NOMO-1 (cell line): Measurements from ENCODE around the gene PARP6.
"Not testable (repeated sequence)": the region's sequence is repeated elsewhere in the genome, so short reads cannot be mapped to it uniquely, and the experiment has no call there.

ENCODE experiments used
- DNase-seq, 2 experiments: peaks; one replicate each; lab custom pipeline; 2025; ENCODE audit not compliant: unreplicated experiment in 2 of 2; lab: John Stamatoyannopoulos, UW

PARP6 gene

DNA sequence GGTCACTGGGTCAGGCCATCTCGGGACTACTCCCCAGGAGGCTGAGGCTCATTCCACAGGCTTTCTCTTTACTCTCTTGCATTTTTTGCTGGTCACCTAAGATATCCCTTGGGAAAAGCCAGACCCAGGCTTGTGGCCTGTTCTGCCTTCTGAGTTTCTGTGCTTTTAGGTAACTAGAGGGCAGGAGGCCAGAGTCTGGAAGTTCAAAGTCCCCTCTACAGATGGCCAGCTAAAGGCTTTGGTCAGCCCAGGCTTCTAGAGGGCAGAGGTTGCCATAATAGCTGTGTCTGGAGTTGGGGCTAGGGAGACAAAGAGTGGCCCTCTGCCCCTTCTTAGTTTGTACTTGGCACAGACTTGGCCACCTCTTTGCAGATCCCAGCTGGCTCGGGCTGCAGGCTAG, 8.4 kb upstream of the PARP6 start:
- no peak for DNase-seq

DNA sequence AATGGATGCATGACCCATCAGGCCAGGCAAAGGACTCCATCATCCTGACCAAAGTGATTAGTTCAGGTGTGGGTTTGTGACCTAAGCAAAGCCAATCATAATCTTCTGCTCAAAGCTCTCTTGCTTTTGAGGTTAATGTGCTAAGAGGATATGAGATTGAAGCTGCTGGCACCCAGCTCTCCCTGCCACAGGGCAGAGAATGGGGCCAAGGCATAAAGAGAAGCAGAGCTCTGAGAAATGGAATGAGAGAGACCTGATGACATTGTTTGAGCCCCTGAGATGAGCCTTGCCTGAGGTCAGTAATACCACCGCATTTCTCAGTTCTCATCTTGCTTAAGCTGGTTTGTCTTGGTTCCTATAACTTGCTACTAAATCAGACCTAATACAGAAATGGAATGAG, 6.4 kb upstream of the PARP6 start:
- DNase-seq = no peak

DNA sequence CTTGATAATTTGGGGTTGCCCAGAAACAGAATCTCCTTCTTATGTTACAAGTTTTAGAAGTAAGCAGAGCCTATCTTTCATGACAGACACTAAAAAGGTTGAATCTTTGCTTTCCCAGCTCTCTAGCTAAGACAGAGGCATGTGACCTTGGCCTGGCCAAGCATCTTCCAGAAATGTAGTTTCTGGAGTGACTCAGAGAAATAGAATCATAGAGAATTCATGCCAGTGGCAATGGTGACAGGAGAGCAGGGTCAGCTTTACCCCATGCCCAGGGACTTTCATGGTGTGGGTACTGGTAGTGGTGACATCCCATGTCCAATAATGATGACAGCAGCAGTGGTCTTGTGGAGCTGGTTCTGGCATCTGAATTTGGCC, 4.0 kb upstream of the PARP6 start:
- no peak for DNase-seq

DNA sequence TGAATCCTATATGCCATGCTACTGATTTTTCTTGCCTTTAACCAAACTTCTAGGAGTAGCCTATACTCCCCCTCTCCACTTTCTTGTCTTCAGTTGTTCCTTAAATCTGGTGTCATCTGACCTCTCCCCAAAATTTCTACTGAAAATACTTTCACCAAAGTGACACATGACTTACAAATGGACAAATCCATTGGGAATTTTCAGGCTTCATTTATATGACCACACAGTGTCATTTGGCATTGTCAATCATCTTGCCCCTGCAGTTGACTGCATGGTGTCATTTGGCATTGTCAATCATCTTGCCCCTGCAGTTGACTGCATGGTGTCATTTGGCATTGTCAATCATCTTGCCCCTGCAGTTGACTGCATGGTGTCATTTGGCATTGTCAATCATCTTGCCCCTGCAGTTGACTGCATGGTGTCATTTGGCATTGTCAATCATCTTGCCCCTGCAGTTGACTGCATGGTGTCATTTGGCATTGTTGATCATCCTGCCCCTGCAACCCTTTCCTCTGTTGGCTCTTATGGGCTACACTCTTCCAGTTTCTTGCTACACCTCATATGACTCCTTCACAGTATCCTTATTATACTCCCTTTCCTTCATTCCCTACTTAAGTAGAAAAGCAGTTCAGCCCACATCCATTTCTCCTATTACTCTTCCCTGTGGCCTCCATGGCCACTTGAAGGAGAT, 3.4 kb upstream of the PARP6 start:
- not testable (repeated sequence) for DNase-seq

DNA sequence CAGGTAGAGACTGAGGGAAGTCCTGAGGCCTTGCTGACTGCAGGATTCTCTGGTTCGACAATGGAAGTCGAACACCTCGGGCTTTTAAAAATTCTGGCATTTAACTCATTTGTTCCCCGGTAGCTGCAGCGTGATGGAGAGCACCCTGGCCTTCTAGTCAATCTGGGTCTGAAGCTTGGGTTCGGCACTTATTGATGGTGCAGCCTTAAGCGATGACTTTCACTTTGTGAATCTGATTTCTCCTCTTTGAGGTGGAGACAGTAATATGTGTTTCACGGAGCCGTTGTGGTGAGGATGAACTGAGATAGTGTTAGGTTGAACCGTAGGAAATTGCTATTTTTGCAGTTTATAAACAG, 621 bp upstream of the PARP6 start:
- no peak for DNase-seq

DNA sequence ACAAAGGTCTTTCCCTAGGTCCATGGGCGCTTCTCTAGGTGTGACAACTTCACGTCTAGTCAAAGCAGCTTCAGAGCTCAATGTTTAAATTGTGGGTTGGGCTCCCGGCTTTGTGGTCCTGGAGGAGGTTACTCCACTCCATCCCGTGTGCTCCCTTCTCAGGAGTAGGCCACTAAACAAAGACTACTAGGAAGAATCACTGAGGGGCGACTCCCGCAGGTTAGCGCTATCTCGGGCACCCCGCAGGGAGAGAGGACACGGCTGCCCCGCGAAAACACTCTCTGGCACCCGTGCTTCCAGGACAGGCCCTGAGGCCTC, 500 bp downstream of the PARP6 start:
- no peak for DNase-seq

DNA sequence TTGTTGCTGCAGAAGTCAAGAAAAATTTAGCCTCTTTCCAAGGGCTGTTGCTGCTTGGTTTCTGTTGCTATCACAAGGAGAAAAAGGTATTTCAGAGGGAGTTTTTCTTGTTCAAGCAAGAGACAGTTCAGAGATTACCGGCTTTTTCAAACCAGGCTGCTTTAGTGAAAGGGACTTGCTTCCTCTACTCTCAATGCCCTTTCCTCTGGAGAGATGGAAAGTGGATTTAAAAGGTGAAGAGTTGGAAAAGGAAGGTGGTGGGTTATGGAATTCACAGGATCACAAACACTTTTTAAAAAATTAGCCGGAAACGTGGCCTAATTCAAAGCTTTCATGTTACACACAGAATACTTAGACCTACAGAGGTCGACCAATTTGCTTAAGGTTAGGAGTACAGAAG, 1.1 kb downstream of the PARP6 start:
- DNase-seq = no peak

DNA sequence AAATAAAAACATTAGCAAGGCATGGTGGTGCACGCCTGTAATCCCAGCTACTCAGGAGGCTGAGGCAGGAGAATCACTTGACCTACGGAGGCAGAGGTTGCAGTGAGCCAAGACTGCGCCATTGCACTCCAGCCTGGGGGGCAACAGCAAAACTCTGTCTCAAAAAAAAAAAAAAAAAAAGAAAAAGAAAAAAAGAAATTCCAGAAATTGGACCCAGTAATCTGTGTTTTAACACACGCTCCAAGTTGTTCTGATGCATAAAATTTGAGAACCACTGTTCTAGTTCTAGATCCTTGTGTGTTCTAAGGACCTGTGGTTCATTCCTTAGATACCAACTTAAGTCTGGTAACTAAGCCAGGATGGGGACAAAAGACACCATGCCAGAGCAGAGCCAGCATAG, 2.6 kb downstream of the PARP6 start:
- DNase-seq = no peak

DNA sequence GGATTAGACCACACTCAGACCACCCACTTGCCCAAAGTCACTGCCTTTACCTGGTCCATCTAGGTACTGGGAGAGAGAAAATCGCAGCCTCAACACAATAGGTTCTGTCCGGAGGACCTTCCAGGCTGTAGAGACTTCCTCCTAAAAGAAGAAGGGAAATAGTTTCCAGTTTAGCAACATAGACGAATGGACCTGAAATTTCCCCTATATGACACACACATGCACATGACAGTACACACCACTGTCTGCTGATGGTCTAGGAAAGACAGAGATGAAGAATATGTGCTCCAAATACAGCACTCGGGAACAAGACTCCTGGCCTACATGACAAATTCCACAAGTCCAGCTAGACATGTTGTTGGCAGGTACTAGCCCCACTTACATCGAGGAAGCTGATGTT, 7.3 kb downstream of the PARP6 start:
- DNase-seq = no peak

DNA sequence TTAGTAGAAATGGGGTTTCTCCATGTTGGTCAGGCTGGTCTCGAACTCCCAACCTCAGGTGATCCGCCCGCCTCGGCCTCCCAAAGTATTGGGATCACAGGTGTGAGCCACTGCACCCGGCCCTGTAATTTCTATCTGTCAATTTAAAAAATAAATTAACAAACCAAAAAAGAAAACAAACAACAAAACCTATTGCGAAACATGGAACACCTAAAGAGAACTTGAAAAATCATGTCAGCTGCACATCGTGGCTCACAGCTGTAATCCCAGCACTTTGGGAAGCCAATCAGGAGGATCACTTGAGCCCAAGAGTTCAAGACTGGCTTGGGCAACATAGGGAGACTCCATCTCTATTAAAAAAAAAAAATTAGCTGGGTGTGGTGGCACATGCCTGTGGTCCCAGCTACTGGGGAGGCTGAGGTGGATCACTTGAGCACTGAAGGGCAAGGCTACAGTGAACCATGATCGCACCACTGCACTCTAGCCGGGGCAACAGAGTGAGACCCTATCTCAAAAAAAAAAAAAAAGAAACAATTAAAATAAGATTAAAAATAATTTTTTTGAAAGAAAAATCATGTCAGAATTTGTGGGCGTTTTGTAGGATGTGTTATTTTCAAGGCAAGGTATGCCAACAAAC, 19.6 kb downstream of the PARP6 start:
- DNase-seq = no peak

DNA sequence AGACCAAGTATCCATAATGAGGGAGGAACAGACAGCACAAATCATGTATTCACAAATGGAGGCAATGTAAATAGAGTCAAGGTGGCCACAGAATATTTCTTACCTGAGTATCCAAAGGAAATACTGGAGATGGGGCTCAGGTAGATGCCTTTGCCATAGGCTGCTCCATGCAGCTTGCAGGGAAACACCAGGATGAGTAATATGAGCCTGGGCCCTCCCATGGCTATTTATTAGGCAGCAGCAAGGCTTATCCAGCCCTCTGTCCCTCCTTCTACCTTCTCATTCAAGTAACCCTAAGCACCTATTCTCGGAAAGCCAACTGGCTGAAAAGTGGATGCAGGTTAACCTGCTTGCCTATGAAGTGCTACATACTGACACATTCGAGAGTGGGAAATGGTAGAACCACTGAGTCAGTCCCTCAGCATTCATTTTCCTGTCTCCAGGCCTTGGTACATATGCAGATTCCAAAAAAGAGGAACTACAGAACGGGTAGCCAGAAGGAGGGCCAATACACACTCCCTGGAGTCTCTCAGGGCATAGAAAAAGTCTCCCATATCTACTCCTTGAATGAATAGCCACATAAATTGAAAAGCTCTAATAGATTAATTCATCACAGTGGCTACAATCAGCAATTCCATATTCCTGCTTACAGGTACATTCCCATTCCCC, 23.1 kb downstream of the PARP6 start:
- DNase-seq = no peak

DNA sequence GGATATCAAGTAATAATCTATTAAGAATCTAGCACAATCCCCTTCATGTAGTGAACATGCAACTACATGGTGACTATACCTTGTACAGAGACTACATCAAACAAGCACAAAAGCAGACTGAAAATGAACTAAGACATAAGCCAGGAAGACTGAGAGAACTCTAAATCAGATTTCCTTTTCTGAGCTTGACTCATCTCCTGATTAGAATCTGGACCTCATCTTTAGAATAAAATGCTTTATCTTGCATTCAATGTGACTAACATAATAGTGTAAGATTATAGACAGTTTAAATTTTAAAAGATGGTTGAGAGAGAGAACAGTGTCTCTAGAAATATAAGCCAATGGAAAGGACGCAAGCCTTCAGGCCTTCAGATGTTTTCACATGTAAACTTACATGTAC, 23.8 kb downstream of the PARP6 start:
- DNase-seq = no peak

DNA sequence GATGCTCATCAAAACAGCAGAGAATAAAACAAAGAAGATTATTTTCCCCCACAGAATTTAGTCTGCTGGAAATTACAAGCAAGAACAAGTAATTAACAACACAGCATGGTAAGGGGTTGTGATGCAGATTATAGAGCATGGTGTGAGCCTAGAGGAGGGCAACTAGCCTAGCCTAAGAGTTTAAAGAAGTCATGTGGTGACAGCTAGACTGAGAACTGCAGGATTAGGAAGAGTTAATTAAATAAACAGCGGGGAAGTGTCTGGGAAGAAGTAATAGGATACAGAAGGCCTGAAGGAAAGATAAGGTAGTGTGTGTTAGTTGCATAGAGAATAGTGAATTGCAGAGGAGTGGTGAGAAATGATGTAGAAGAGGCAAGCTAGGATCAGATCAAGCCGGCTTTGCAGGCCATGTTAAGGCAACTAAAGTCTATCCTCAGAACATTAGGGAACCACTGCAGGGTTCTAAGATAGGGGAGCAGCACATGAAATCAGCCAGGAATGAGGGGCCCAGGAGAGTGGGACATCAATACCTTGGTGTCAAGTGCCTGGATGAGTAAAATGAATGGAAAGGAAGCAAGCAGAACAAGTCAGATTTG, 29.5 kb downstream of the PARP6 start:
- DNase-seq = no peak

DNA sequence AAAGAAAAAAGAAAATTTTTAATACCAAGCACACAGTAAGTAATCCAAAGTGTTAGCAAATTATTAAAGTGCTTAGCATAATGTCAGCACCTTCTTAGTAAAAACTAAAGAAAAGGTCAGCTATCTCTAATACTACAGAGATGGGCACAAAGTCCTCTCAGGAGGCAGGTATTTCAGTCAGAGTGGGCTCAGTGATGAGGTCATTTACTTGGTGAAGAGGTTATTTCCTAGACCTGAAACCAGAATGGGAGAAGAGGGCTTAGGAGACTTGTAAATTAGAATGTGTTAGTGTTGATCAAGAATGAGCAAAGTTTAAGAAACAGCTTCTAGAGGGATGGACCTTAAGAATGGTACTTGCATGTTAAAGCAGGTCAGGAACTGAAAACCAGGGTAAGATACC, 32.7 kb downstream of the PARP6 start:
- no peak for DNase-seq

DNA sequence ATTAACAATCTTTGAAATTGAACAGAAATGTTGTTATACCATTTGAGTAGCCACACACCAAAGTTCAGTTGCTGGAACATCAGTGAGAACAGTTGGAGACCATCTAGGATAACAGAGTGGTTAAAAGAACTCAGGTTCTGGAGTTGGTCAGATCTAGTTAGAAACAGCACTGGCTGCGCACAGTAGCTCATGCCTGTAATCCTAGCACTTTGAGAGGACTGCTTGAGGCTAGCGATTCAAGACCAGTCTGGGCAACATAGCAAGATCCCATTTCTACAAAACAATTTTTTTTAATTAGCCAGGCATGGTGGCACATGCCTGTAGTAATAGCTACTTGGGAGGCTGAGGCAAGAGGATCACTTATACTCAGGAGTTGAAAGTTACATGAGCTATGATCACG, 33.8 kb downstream of the PARP6 start:
- no peak for DNase-seq

DNA sequence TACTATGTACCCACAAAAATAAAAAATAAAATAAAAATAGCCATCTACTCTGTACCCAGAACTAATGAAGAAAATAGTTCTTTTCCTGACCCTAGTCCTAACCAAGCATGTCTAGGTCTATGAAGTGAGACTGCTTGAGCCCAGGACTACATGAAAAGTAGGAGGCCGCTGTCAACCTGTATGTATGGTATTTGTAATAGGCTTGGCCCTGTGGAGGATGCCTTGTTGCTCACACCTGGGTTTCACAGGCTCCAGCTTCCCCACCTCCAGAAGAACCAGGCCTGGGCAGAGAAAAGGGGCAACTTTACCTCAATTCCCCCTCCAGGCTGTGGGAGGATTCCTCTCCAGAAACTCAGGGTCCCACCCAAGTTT, 34.5 kb downstream of the PARP6 start:
- no peak for DNase-seq

DNA sequence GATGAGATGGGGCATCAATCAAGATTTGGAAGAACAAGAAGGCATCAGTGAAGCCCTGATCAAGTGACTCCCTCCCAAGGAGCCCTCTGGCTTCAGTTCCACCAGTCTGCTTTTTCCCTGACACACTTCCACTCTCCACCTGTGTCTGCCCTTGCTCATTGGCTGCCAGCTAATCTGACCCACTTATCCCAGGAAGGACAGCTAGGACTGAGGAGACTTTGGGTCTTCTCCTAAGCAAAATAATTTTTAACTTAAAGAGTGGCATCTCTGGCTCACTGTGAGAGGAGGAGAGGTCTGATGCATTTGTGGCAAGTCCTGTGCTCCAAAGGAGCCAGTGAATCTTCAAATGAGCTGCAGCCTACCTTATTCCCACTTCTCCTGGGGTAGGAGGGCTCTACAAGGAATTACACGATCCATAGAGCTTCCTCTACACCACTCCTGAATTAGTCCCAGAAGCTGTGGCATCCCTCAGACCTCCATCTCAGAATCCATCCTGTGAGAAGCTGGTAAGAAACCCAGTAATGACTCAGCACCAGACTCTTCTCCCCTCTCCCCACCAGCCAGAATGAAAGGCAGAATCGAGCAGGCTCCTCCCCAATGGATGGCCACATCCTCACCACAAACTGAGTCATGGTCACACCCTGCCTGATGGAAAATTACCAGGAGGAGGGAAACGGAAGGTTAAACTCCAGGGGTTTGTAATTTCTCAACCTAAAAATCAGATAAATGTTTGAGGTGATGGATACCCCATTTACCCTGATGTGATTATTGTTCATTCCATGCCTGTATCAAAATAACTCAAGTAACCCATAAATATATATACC, 35.1 kb downstream of the PARP6 start:
- peak; percentile 86 to 95 for DNase-seq

DNA sequence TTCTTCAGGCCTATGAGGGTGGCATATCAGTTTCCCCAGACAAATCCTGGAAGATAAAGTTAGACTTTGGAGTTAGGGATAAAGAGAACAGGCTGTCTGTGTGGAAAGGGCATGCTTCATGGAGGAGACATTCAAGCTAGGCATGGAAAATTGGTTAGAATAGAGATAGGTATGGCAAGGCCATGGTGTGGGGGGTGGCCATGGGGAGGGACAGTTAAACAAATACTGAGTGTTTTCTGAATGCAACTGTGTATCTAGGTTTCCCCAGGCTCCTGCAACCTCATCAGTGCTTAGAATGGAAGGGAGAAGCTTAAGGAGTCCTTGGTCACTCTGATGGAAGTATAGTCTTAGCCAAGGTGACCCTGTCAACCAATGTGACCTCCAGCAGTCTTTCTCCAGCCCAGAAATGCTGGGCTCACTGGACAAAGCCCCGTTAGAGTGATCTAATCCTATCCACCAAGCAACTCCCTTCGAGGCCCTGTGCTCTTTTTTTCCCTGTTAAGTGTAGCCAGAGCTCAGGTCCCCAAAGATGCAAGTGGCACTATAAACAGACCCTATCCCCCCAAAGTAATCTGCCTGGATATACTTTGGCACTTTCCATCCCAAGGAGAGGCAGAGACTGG, 35.9 kb downstream of the PARP6 start:
- no peak for DNase-seq

DNA sequence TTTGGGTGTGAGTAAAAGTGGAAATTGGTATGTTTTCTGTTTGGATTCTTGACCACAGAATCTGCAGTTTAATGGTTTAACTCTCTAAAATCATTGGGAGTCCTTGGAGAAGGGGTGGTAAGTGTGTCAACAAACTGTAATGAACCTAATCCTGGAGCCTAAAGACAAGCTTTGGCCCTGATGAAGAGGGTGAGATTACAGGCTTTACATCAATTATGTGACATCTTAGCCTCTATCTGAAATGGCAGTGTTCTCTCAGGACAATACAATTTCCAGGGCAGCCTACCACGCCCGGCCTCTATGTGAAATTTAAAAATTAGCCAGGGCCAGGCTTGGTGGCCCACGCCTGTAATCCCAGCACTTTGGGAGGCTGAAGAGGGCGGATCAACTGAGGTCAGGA, 37.1 kb downstream of the PARP6 start:
- DNase-seq = no peak

DNA sequence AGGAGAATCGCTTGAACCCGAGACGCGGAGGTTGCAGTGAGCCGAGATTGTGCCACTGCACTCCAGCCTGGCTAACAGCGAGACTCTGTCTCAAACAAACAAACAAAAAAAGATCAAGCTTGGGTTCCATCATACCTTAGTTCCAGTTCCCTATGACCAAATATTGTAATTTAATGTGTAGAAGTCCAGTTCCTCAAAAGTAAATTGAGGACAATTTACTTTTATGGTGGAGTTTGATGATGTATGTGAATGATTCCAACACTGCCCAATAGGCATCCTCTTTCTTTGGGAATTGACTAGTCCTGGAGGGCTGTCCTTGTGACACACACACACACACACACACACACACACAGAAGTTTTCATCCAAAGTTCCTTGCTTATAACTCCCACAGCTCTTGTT, 38.6 kb downstream of the PARP6 start:
- DNase-seq = peak in 1 of 2 experiments; percentile 68
